ENCODE measurements around the gene CDKN2AIP. TPM values are rescaled to one million over a fixed set of nuclear protein-coding genes. Genes with fewer than 3 reads are reported as not detected.

The CDKN2AIP gene
- total and polyA plus RNA-seq, 10 donors: 11.6 to 27.9 (median 17.8) TPM

GRCh38 chr4:183467246-183467645 lies 22.8 kb downstream of the CDKN2AIP start:
- H3K27ac ChIP-seq: no peak overlapping the region
- H3K4me3 ChIP-seq: no peak overlapping the region
- intact Hi-C loops (cut with DNase I; ENCODE audit: low total_unique reads): no loop called here
- no peaks in the 10 kb centered on the region for H3K36me3 ChIP-seq
- peaks cover 0 to 5% (median 0%) of the 10 kb centered on the region in 8 donors for H3K9me3 ChIP-seq
- peaks cover 0 to 8% (median 0%) of the 10 kb centered on the region in 6 donors for H3K4me1 ChIP-seq
- no peak for DNase-seq
- WGBS, 5 donors: 91 to 98% (median 96%) methylated on average over 3 of the region's 3 CpGs
- no peaks in the 10 kb centered on the region for H3K27me3 ChIP-seq (replicated peaks in 1 of 7)
- TF ChIP-seq CTCF (IDR thresholded peaks at IDR 0.05 in 8 of 11, conservative IDR thresholded peaks at IDR 0.05 in 3 of 11): no peak

- DNase-seq: no peak
- 54 to 75% (median 73%) methylated on average over 7 of the region's 7 CpGs for WGBS, 5 donors
- H3K4me3 ChIP-seq: no peak overlapping the region
- intact Hi-C loops (cut with DNase I; ENCODE audit: low total_unique reads): no loop called here
- peaks cover 0 to 5% (median 0%) of the 10 kb centered on the region in 8 donors for H3K9me3 ChIP-seq
- no peak for TF ChIP-seq POLR2A (IDR thresholded peaks at IDR 0.05)
- no peak for TF ChIP-seq CTCF (IDR thresholded peaks at IDR 0.05 in 8 of 11, conservative IDR thresholded peaks at IDR 0.05 in 3 of 11)
- no peaks in the 10 kb centered on the region for H3K36me3 ChIP-seq
- H3K4me1 ChIP-seq: peaks cover 0 to 12% (median 0%) of the 10 kb centered on the region in 6 donors
- no peak overlapping the region for H3K27ac ChIP-seq
- H3K27me3 ChIP-seq (replicated peaks in 1 of 7): no peaks in the 10 kb centered on the region
These were observed 24.0 kb downstream of the CDKN2AIP start for GRCh38 chr4:183468210-183469095.

- H3K36me3 ChIP-seq: no peaks in the 10 kb centered on the region
- intact Hi-C loops (cut with DNase I; ENCODE audit: low total_unique reads): no loop called here
- no peak overlapping the region for H3K4me3 ChIP-seq
- TF ChIP-seq CTCF (IDR thresholded peaks at IDR 0.05 in 8 of 11, conservative IDR thresholded peaks at IDR 0.05 in 3 of 11) (no peak), POLR2AphosphoS5 (IDR thresholded peaks at IDR 0.05) (no peak), POLR2A (IDR thresholded peaks at IDR 0.05) (no peak)
- DNase-seq: no peak
- H3K27me3 ChIP-seq (replicated peaks in 1 of 7): no peaks in the 10 kb centered on the region
- H3K9me3 ChIP-seq: peaks cover 0 to 1% (median 0%) of the 10 kb centered on the region in 8 donors
- peak overlapping the region in 4 of 8 donors; percentile 5 to 31 (median 22) for H3K27ac ChIP-seq
- H3K4me1 ChIP-seq: peaks cover 0 to 12% (median 0%) of the 10 kb centered on the region in 6 donors
- 61 to 93% (median 81%) methylated on average over 1 of the region's 1 CpG for WGBS, 5 donors
These were observed 24.8 kb downstream of the CDKN2AIP start for GRCh38 chr4:183469285-183469684.

- intact Hi-C loops (cut with DNase I; ENCODE audit: low total_unique reads): loop anchor here (10.0 kb wide), 1 partner anchor 135 kb away; no protein-coding TSS in a partner anchor
- TF ChIP-seq POLR2A (IDR thresholded peaks at IDR 0.05): no peak
- no peak for TF ChIP-seq POLR2AphosphoS5 (IDR thresholded peaks at IDR 0.05)
- TF ChIP-seq CTCF (IDR thresholded peaks at IDR 0.05 in 8 of 11, conservative IDR thresholded peaks at IDR 0.05 in 3 of 11): no peak
These were observed 25.5 kb downstream of the CDKN2AIP start for GRCh38 chr4:183469936-183470335.

More at GRCh38 chr4:183469936-183470335, 25.5 kb downstream of the CDKN2AIP start:
- H3K4me3 ChIP-seq: no peak overlapping the region
- H3K27ac ChIP-seq: peak overlapping the region in 3 of 8 donors; percentile 5 to 31 (median 16)
- peaks cover 0 to 12% (median 0%) of the 10 kb centered on the region in 6 donors for H3K4me1 ChIP-seq
- 72 to 92% (median 79%) methylated on average over 2 of the region's 2 CpGs for WGBS, 5 donors
- H3K27me3 ChIP-seq (replicated peaks in 1 of 7): no peaks in the 10 kb centered on the region
- H3K9me3 ChIP-seq: no peaks in the 10 kb centered on the region
- no peak for DNase-seq
- H3K36me3 ChIP-seq: no peaks in the 10 kb centered on the region

All from spleen (tissue), 11 donors.